PC-3 (cell line): ENCODE results near the gene GTF2H1. TPM values are rescaled to one million over a fixed set of nuclear protein-coding genes. Genes with fewer than 3 reads are reported as not detected.

ENCODE experiments used
- ATAC-seq: fragments of 200-7000 bp; cut with Tn5 transposase; 2 replicates; pipeline ENCODE4 v1.9.1; 2020; ENCODE audit warnings: mild to moderate bottlenecking, moderate library complexity
- BruUV-seq: library from RNA; stranded (reverse); fragments of 400-500 nt; replicated peaks from 2 replicates; lab custom pipeline; 2021; lab: Mats Ljungman, UMichigan
- CTCF ChIA-PET: fragments of 300-600 bp; sonication (Branson Sonifier 250); formaldehyde crosslinking; loops from one replicate; lab custom pipeline; 2022; ENCODE audit warnings: antibody characterized with exemption; lab: Charles Lee
- POLR2A ChIA-PET: fragments of 300-600 bp; sonication (Branson Sonifier 250); formaldehyde crosslinking; loops from one replicate; lab custom pipeline; 2022; ENCODE audit warnings: antibody characterized with exemption; ENCODE audit not compliant: unreplicated experiment; lab: Charles Lee
- DNase-seq: peaks from one replicate; pipeline ENCODE4 v3.0.0-alpha.2; 2015
- H2AFZ ChIP-seq: fragments of 300-600 bp; sonication (generic); 2 replicates; pipeline ENCODE4 v1.6.0; 2016; ENCODE audit warnings: antibody characterized with exemption, low read length
- H3F3A ChIP-seq: fragments of 300-600 bp; sonication (generic); one replicate; pipeline ENCODE4 v1.6.0; 2017; ENCODE audit warnings: antibody characterized with exemption, low read length, control low read depth, mild to moderate bottlenecking; ENCODE audit not compliant: unreplicated experiment
- H3K27ac ChIP-seq: fragments of 300-600 bp; sonication (generic); 2 replicates; pipeline ENCODE4 v1.5.1; 2016; ENCODE audit warnings: mild to moderate bottlenecking, low read length
- H3K27me3 ChIP-seq: fragments of 300-600 bp; sonication (generic); 2 replicates; pipeline ENCODE4 v1.6.1; 2016; ENCODE audit warnings: low read length, mixed read lengths
- H3K36me3 ChIP-seq: fragments of 300-600 bp; sonication (generic); 2 replicates; pipeline ENCODE4 v1.6.1; 2016; ENCODE audit warnings: low read depth, mixed run types, low read length, mixed read lengths
- H3K4me1 ChIP-seq: fragments of 300-600 bp; sonication (generic); 2 replicates; pipeline ENCODE4 v1.5.1; 2016; ENCODE audit warnings: low read length; ENCODE audit not compliant: insufficient read depth
- H3K4me2 ChIP-seq: fragments of 300-600 bp; sonication (generic); 2 replicates; pipeline ENCODE4 v1.6.0; 2016; ENCODE audit warnings: low read length
- H3K4me3 ChIP-seq: fragments of 300-600 bp; sonication (generic); 2 replicates; pipeline ENCODE4 v1.5.1; 2016; ENCODE audit warnings: mild to moderate bottlenecking, low read length, mixed read lengths
- H3K79me2 ChIP-seq: fragments of 300-600 bp; sonication (generic); 2 replicates; pipeline ENCODE4 v1.6.1; 2017; ENCODE audit warnings: low read length, mixed read lengths
- H3K9ac ChIP-seq: fragments of 300-600 bp; sonication (generic); 2 replicates; pipeline ENCODE4 v1.6.0; 2016; ENCODE audit warnings: mild to moderate bottlenecking, low read length
- H3K9me2 ChIP-seq: fragments of 300-600 bp; sonication (generic); replicated peaks from 2 replicates; pipeline ENCODE4 v1.6.1; 2016; ENCODE audit warnings: mixed run types, low read length, mixed read lengths
- H3K9me3 ChIP-seq: fragments of 300-600 bp; sonication (generic); 2 replicates; pipeline ENCODE4 v1.6.1; 2016; ENCODE audit warnings: low read length, mixed read lengths
- H4K20me1 ChIP-seq: fragments of 300-600 bp; sonication (generic); 2 replicates; pipeline ENCODE4 v1.6.1; 2016; ENCODE audit warnings: low read length, mixed read lengths
- CTCF ChIP-seq: fragments of 300-600 bp; sonication (generic); conservative IDR thresholded peaks from 2 replicates; pipeline ENCODE4 v1.5.1; 2017; ENCODE audit warnings: antibody characterized with exemption, low read depth, mild to moderate bottlenecking, low read length
- EZH2 ChIP-seq: fragments of 300-600 bp; sonication (generic); IDR thresholded peaks from one replicate; pipeline ENCODE4 v1.6.1; 2017; ENCODE audit warnings: antibody characterized with exemption, mild to moderate bottlenecking, low read length; ENCODE audit not compliant: unreplicated experiment
- EZH2phosphoT487 ChIP-seq: fragments of 300-600 bp; sonication (generic); IDR thresholded peaks from 2 replicates; pipeline ENCODE4 v1.6.1; 2018; ENCODE audit warnings: mild to moderate bottlenecking, antibody characterized with exemption, low read length, borderline replicate concordance
- intact Hi-C: fragments of 100-400 bp; cut with micrococcal nuclease; formaldehyde crosslinking; loops from 2 replicates; pipeline ENCODE4 v1.9.0; 2023
- total RNA-seq: library from RNA; depleted of rRNA; stranded (reverse); fragments of >200 nt; gene quantifications from 2 replicates; pipeline ENCODE4 v1.2.3, GENCODE V29; 2014

The GTF2H1 gene
- total RNA-seq, 1 experiment from 2014 or later = 32.7 TPM

- Histone ChIP-seq H3K4me3 (peak overlapping the region; percentile 48; the same call in 1 of the 2 replicates), H3K79me2 (peaks cover 78% of the 10 kb centered on the region), H3K9me2 (no peaks in the 10 kb centered on the region), H3K4me2 (peak overlapping the region; percentile 55), H2AFZ (no peak overlapping the region), H4K20me1 (0 out of 2 replicates have a peak, but pooled peaks cover 7% of the 10 kb centered on the region), H3K4me1 (peaks cover 24% of the 10 kb centered on the region), H3K27me3 (no peaks in the 10 kb centered on the region), H3F3A (no peaks in the 10 kb centered on the region), H3K9me3 (no peaks in the 10 kb centered on the region), H3K9ac (peak overlapping the region; percentile 11; the same call in 1 of the 2 replicates), H3K27ac (peak overlapping the region; percentile 71), H3K36me3 (peaks cover 27% of the 10 kb centered on the region)
- ATAC-seq (peak; percentile 83), DNase-seq (peak; percentile 65)
- TF ChIP-seq EZH2 = no peak
- no TSS peak for BruUV-seq
- ChIA-PET CTCF (no interaction called here), POLR2A (no interaction called here)
- intact Hi-C loops = loop anchor here (10.0 kb wide), 2 partner anchors 85 to 165 kb away; partner anchors contain the start of gene SAA2
Observed at GRCh38 chr11:18329196-18329870, 7.0 kb downstream of the GTF2H1 start.

GRCh38 chr11:18330921-18331320 is 8.6 kb downstream of the GTF2H1 start:
- no peaks in the 10 kb centered on the region for H3K27me3 ChIP-seq
- TF ChIP-seq EZH2phosphoT487 (no peak), EZH2 (no peak), CTCF (no peak)
- POLR2A ChIA-PET = no interaction called here
- H2AFZ ChIP-seq = no peak overlapping the region
- peaks cover 62% of the 10 kb centered on the region for H3K79me2 ChIP-seq
- H3K9me2 ChIP-seq = no peaks in the 10 kb centered on the region
- no peaks in the 10 kb centered on the region for H4K20me1 ChIP-seq
- peaks cover 36% of the 10 kb centered on the region for H3K36me3 ChIP-seq
- CTCF ChIA-PET = no interaction called here
- no peaks in the 10 kb centered on the region for H3F3A ChIP-seq
- BruUV-seq = no TSS peak
- no peak for DNase-seq
- H3K9me3 ChIP-seq = no peaks in the 10 kb centered on the region
- no peak for ATAC-seq
- H3K9ac ChIP-seq = no peak overlapping the region
- no peak overlapping the region for H3K27ac ChIP-seq
- intact Hi-C loops = no loop called here
- H3K4me2 ChIP-seq = no peak overlapping the region
- no peak overlapping the region for H3K4me3 ChIP-seq
- peaks cover 14% of the 10 kb centered on the region for H3K4me1 ChIP-seq

GRCh38 chr11:18332302-18332701 is 9.9 kb downstream of the GTF2H1 start:
- Histone ChIP-seq H3K79me2 (peaks cover 48% of the 10 kb centered on the region), H3K27ac (no peak overlapping the region), H3K9me3 (no peaks in the 10 kb centered on the region), H3F3A (no peaks in the 10 kb centered on the region), H3K36me3 (peaks cover 44% of the 10 kb centered on the region), H2AFZ (no peak overlapping the region), H3K4me2 (no peak overlapping the region), H3K4me3 (no peak overlapping the region), H3K9me2 (no peaks in the 10 kb centered on the region), H4K20me1 (no peaks in the 10 kb centered on the region), H3K4me1 (peaks cover 14% of the 10 kb centered on the region), H3K27me3 (no peaks in the 10 kb centered on the region), H3K9ac (no peak overlapping the region)
- BruUV-seq = no TSS peak
- ChIA-PET CTCF (no interaction called here), POLR2A (no interaction called here)
- TF ChIP-seq CTCF (no peak), EZH2phosphoT487 (no peak), EZH2 (no peak)
- ATAC-seq = no peak
- intact Hi-C loops = no loop called here
- DNase-seq = no peak
